DND-41 (cell line): ENCODE data around the gene SLC38A5.
"Not testable (repeated sequence)": the region's sequence is repeated elsewhere in the genome, so short reads cannot be mapped to it uniquely, and the experiment has no call there.

Experiments
- CTCF ChIP-seq: IDR thresholded peaks from 2 replicates; pipeline ENCODE4 v1.5.1; 2012; ENCODE audit warnings: borderline replicate concordance, low read length, moderate library complexity, mild to moderate bottlenecking; ENCODE audit not compliant: poor library complexity, severe bottlenecking; ENCODE audit errors: extremely low read depth
- EZH2 ChIP-seq: IDR thresholded peaks from 3 replicates; pipeline ENCODE4 v1.6.1; 2012; ENCODE audit warnings: borderline replicate concordance, low read depth, mild to moderate bottlenecking, moderate library complexity, low read length, inconsistent platforms; ENCODE audit not compliant: severe bottlenecking

GRCh38 chrX:48447201-48447600 is 22.9 kb downstream of the SLC38A5 start:
- TF ChIP-seq CTCF, EZH2: not testable (repeated sequence)
